A673 (cell line): ENCODE data around the gene PARVA.

Experiments
- EZH2 ChIP-seq: fragments of 200-600 bp; sonication (generic); IDR thresholded peaks from 2 replicates; pipeline ENCODE4 v1.6.1; 2017; ENCODE audit warnings: borderline replicate concordance, low read depth, mild to moderate bottlenecking, mixed read lengths, antibody characterized with exemption, low read length; ENCODE audit not compliant: poor library complexity, severe bottlenecking
- TF ChIP-seq, protein P1 (sequence below): fragments of 300-800, 200-600 bp; sonication (generic); conservative IDR thresholded peaks from 2 replicates; pipeline ENCODE4 v1.5.1; 2017; ENCODE audit warnings: low read depth, mild to moderate bottlenecking, antibody characterized with exemption, low read length, moderate library complexity, mixed read lengths

DNA sequence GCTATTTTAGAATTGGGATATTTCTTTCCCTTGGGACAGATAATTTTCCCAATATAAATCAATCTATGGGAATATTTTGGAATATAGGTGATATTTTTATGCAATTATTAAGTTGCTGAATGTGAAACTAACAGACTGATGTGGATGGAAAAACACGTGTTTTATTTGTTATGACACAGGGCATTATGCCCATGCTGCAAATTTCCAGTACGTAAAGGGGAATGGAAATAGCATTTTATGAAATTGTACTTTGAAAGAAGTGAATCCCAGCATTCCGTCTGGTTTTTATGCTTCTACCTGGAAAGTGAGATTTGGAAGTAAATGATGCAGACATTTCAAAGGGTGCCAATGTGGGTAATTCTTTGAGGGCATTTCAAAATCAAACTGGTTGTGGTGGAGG is 142.7 kb downstream of the PARVA start:
- TF ChIP-seq, protein P1, sequence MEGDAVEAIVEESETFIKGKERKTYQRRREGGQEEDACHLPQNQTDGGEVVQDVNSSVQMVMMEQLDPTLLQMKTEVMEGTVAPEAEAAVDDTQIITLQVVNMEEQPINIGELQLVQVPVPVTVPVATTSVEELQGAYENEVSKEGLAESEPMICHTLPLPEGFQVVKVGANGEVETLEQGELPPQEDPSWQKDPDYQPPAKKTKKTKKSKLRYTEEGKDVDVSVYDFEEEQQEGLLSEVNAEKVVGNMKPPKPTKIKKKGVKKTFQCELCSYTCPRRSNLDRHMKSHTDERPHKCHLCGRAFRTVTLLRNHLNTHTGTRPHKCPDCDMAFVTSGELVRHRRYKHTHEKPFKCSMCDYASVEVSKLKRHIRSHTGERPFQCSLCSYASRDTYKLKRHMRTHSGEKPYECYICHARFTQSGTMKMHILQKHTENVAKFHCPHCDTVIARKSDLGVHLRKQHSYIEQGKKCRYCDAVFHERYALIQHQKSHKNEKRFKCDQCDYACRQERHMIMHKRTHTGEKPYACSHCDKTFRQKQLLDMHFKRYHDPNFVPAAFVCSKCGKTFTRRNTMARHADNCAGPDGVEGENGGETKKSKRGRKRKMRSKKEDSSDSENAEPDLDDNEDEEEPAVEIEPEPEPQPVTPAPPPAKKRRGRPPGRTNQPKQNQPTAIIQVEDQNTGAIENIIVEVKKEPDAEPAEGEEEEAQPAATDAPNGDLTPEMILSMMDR = no peak
- no peak for TF ChIP-seq EZH2
